GM12878 (cell line): ENCODE measurements around the gene PRRC2A. TPM values are rescaled to one million over a fixed set of nuclear protein-coding genes. Genes with fewer than 3 reads are reported as not detected.

ENCODE experiments used
- BCLAF1 ChIP-seq: fragments of 450-650 bp; IDR thresholded peaks from 2 replicates; pipeline ENCODE4 v1.6.1; 2017; ENCODE audit warnings: antibody characterized with exemption, mild to moderate bottlenecking, moderate library complexity
- CHD1 ChIP-seq: IDR thresholded peaks from 2 replicates; pipeline ENCODE4 v1.6.1; 2012; ENCODE audit warnings: low read depth, low read length, improper control_type of control experiment
- E2F4 ChIP-seq: IDR thresholded peaks from 2 replicates; pipeline ENCODE4 v1.6.1; 2012; ENCODE audit warnings: low read depth, low read length, improper control_type of control experiment
- ETV6 ChIP-seq, 2 experiments: fragments of 450-650 bp in 1 of 2; IDR thresholded peaks in 1 of 2; conservative IDR thresholded peaks in 1 of 2; 2 replicates each; pipeline ENCODE4 v1.6.1; 2014; ENCODE audit warnings: antibody characterized with exemption in 1 of 2, borderline replicate concordance in 1 of 2, low read depth in 1 of 2, mild to moderate bottlenecking in 1 of 2, moderate library complexity in 1 of 2
- HDGF ChIP-seq: fragments of 450-650 bp; IDR thresholded peaks from 2 replicates; pipeline ENCODE4 v1.6.1; 2016; ENCODE audit warnings: antibody characterized with exemption
- JUNB ChIP-seq: IDR thresholded peaks from 2 replicates; pipeline ENCODE4 v1.6.1; 2016; ENCODE audit warnings: antibody characterized with exemption, mild to moderate bottlenecking
- MAX ChIP-seq: IDR thresholded peaks from 2 replicates; pipeline ENCODE4 v1.6.1; 2012; ENCODE audit warnings: low read depth, low read length, improper control_type of control experiment
- MYB ChIP-seq: fragments of 150-350 bp; IDR thresholded peaks from 2 replicates; pipeline ENCODE4 v1.6.1; 2014; ENCODE audit warnings: mild to moderate bottlenecking, low read depth, low read length, borderline replicate concordance
- MYC ChIP-seq: IDR thresholded peaks from 2 replicates; pipeline ENCODE4 v1.6.1; 2011; ENCODE audit warnings: mild to moderate bottlenecking, low read length, moderate library complexity, inconsistent platforms; ENCODE audit not compliant: insufficient read depth, insufficient replicate concordance, insufficient read length, severe bottlenecking
- RELB ChIP-seq: fragments of 450-650 bp; IDR thresholded peaks from 2 replicates; pipeline ENCODE4 v1.6.1; 2017; ENCODE audit warnings: low read depth, mild to moderate bottlenecking, moderate library complexity
- RUNX3 ChIP-seq: IDR thresholded peaks from 2 replicates; pipeline ENCODE4 v1.6.1; 2012; ENCODE audit warnings: low read length, inconsistent platforms
- SMAD5 ChIP-seq: IDR thresholded peaks from 2 replicates; pipeline ENCODE4 v1.6.1; 2016; ENCODE audit warnings: antibody characterized with exemption, low read depth
- SMC3 ChIP-seq: IDR thresholded peaks from 2 replicates; pipeline ENCODE4 v1.6.1; 2011; ENCODE audit warnings: low read length, improper control_type of control experiment, borderline replicate concordance
- STAT3 ChIP-seq: IDR thresholded peaks from 2 replicates; pipeline ENCODE4 v1.6.1; 2011; ENCODE audit warnings: low read depth, low read length, improper control_type of control experiment
- TARDBP ChIP-seq: IDR thresholded peaks from 2 replicates; pipeline ENCODE4 v1.6.1; 2016; ENCODE audit warnings: borderline replicate concordance
- USF1 ChIP-seq: IDR thresholded peaks from 2 replicates; pipeline ENCODE4 v1.6.1; 2011; ENCODE audit warnings: borderline replicate concordance, low read depth, mild to moderate bottlenecking, moderate library complexity, mixed read lengths, low read length; ENCODE audit not compliant: insufficient read depth; ENCODE audit errors: extremely low read length
- ZBED1 ChIP-seq: IDR thresholded peaks from 2 replicates; pipeline ENCODE4 v1.6.1; 2016; ENCODE audit warnings: borderline replicate concordance
- ZNF592 ChIP-seq: fragments of 450-650 bp; IDR thresholded peaks from 2 replicates; pipeline ENCODE4 v1.6.1; 2017; ENCODE audit warnings: mild to moderate bottlenecking, moderate library complexity
- polyA plus RNA-seq, 11 experiments: library from polyadenylated mRNA; depleted of rRNA in 4 of 11; unstranded in 6 of 11; stranded (reverse) in 5 of 11; fragments of >200 nt; fragmentation: Nextera tagmentation in 4 of 11; fragmentation: Illumina TruSeq in 1 of 11; extraction: Ambion mirVana in 4 of 11; extraction: Trizol in 1 of 11; gene quantifications; 1 replicate in 1 of 11; 2 replicates in 10 of 11; pipeline versions ENCODE4 v1.2.1 to v1.2.3, GENCODE V29; 2011 to 2016; ENCODE audit warnings: inconsistent platforms in 2 of 11, missing spikeins in 2 of 11, low read depth in 1 of 11
- total RNA-seq, 4 experiments: library from RNA; depleted of rRNA in 3 of 4; stranded (reverse); fragments of >200 nt in 3 of 4; fragmentation: Illumina TruSeq in 1 of 4; extraction: Trizol in 1 of 4; gene quantifications; 2 replicates each; pipeline versions ENCODE4 v1.2.1 to v1.2.3, GENCODE V29; 2013 to 2021

Gene PRRC2A
- total and polyA plus RNA-seq, 10 of the 15 experiments (the other 5 are each of a cell fraction or from before 2014, with no cell fraction given): 0.40 to 244 (median 61.3) TPM

- peak; percentile 83 for TF ChIP-seq MAX
- no peak for TF ChIP-seq ZNF592
- TF ChIP-seq MYC: no peak
- TF ChIP-seq TARDBP: 0 out of 2 replicates have a peak, but pooled peaks have one; percentile 55
- no peak; the same call in 1 of the 2 replicates for TF ChIP-seq E2F4
- no peak for TF ChIP-seq CHD1
- no peak for TF ChIP-seq STAT3
- peak; percentile 41; the same call in 1 of the 2 replicates for TF ChIP-seq JUNB
- TF ChIP-seq RUNX3: peak; percentile 57
- peak; percentile 97 for TF ChIP-seq HDGF
- TF ChIP-seq RELB: peak; percentile 93
- TF ChIP-seq USF1: no peak
- peak; percentile 93 for TF ChIP-seq MYB
- no peak for TF ChIP-seq BCLAF1
- no peak for TF ChIP-seq SMC3
- TF ChIP-seq ZBED1: no peak
- peak; percentile 84 for TF ChIP-seq SMAD5
- TF ChIP-seq ETV6 (conservative IDR thresholded peaks at IDR 0.05 in 1 of 2, IDR thresholded peaks at IDR 0.05 in 1 of 2; ENCODE audit: borderline replicate concordance in 1 of 2, low read depth in 1 of 2): no peak
These were observed 520 bp upstream of the PRRC2A start (continued) for GRCh38 chr6:31619805-31620585.
